Measurements from ENCODE around the gene OPA3. TPM values are rescaled to one million over a fixed set of nuclear protein-coding genes. Genes with fewer than 3 reads are reported as not detected.

OPA3 gene
- total RNA-seq, 2 experiments from 2014 or later: 13.7 to 14.3 TPM

DNA sequence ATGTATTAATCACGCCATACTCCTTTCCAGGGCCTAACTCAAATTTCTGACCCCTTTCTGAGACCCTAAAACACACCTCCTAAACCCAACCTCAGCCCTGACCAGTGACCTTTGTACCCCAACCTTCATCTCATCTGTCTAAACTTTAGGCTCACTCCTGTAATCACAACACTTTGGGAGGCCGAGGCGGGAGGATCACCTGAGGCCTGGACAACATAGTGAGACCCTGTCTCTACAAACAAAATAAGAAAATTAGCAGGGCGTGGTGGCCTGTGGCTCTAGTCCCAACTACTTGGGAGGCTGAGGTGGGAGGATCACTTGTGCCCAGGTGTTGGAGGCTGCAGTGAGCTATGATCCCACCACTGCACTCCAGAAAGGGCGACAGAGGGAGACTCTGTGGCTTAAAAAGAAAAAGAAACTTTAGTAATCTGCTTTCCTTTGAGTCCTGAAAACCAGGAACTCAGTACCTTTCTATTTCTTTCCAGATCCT is 92.4 kb downstream of the OPA3 start:
- Mint-ChIP-seq H3K27me3 (peaks cover 19% of the 10 kb centered on the region), H3K4me3 (no peak overlapping the region), H3K27ac (no peak overlapping the region), H3K36me3 (ENCODE audit: low read depth) (no peaks in the 10 kb centered on the region), H3K4me1 (ENCODE audit: low read depth) (peaks cover 19% of the 10 kb centered on the region), H3K9me3 (no peaks in the 10 kb centered on the region)
- POLR2A ChIA-PET: no interaction called here
- TF ChIP-seq, protein P1, sequence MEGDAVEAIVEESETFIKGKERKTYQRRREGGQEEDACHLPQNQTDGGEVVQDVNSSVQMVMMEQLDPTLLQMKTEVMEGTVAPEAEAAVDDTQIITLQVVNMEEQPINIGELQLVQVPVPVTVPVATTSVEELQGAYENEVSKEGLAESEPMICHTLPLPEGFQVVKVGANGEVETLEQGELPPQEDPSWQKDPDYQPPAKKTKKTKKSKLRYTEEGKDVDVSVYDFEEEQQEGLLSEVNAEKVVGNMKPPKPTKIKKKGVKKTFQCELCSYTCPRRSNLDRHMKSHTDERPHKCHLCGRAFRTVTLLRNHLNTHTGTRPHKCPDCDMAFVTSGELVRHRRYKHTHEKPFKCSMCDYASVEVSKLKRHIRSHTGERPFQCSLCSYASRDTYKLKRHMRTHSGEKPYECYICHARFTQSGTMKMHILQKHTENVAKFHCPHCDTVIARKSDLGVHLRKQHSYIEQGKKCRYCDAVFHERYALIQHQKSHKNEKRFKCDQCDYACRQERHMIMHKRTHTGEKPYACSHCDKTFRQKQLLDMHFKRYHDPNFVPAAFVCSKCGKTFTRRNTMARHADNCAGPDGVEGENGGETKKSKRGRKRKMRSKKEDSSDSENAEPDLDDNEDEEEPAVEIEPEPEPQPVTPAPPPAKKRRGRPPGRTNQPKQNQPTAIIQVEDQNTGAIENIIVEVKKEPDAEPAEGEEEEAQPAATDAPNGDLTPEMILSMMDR (IDR thresholded peaks at IDR 0.05): no peak
- intact Hi-C loops (cut with micrococcal nuclease): no loop called here
- DNase-seq: no peak
- CTCF ChIA-PET: interaction anchor here (1.0 kb wide), 1 partner anchor 13 kb away, joined by 3 read pairs; no protein-coding TSS in a partner anchor
- no peak for ATAC-seq

DNA sequence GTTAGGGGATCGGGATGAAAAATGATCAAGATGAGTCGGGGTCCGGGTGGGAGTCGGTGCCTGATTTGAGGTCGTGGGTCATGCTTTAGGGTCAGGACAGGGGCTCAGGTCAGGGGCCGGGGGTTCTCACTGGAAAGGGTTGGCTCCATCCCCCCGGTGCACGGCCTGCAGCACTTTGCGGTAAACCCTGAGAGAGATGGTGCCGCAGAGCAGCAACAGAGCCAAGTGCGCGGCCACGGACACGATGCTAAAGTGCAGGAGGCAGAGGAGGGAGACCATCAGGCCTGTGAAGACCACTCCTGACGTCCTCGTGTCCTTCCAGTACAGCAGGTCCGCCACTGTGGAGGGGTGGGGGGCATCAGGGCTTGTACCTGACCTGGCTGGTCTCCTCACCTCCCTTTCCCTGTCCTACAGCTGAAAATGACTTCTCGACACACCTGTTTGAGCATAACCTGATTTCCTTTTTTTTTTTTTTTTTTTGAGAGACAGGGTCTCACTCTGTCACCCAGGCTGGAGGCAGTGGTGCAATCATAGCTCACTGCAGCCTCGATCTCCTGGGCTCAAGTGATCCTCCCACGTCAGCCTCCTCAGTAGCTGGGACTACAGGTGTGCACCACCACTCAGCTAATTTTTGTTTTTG is 95.3 kb downstream of the OPA3 start:
- peaks cover 19% of the 10 kb centered on the region for H3K4me1 Mint-ChIP-seq (ENCODE audit: low read depth)
- no peaks in the 10 kb centered on the region for H3K9me3 Mint-ChIP-seq
- intact Hi-C loops (cut with micrococcal nuclease): no loop called here
- TF ChIP-seq, protein P1 (IDR thresholded peaks at IDR 0.05): no peak
- ChIA-PET CTCF (interaction anchor here (1.9 to 2.2 kb wide), 3 partner anchors 10 to 50 kb away, joined by 5 to 13 read pairs (median 7); no protein-coding TSS in a partner anchor), POLR2A (interaction anchor here (0.8 kb wide), 1 partner anchor 34 kb away, joined by 3 read pairs; no protein-coding TSS in a partner anchor)
- H3K27me3 Mint-ChIP-seq: peaks cover 10% of the 10 kb centered on the region
- DNase-seq: no peak
- no peak overlapping the region for H3K4me3 Mint-ChIP-seq
- no peak for ATAC-seq
- H3K27ac Mint-ChIP-seq: no peak overlapping the region
- H3K36me3 Mint-ChIP-seq (ENCODE audit: low read depth): no peaks in the 10 kb centered on the region

DNA sequence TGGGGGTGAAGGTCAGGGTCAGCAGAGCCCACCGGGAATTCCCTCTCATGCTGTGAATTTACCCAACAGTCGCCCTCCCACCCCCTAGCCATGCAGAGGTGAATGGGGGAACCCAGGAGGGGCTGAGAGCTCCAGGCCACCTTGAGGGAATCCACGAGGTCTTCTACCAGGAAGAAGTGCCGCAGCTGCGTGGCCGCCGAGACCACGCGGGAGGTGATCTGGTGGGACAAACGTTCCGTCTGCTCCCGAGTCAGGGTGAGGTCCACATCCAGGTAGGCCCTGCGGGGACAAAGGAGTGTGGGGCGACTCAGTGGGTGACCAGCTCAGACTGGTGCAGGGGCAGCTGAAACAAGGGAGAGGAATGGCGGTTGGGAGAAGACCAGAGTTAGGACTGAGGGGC is 95.9 kb downstream of the OPA3 start:
- no peak for ATAC-seq

GRCh38 chr19:45485305-45486077 is 99.1 kb downstream of the OPA3 start:
- DNase-seq (peak; percentile 100), ATAC-seq (peak; percentile 99)
- Mint-ChIP-seq H3K4me3 (peak overlapping the region; percentile 86), H3K4me1 (ENCODE audit: low read depth) (peaks cover 14% of the 10 kb centered on the region), H3K27ac (peak overlapping the region; percentile 85), H3K9me3 (no peaks in the 10 kb centered on the region), H3K36me3 (ENCODE audit: low read depth) (no peaks in the 10 kb centered on the region), H3K27me3 (peaks cover 2% of the 10 kb centered on the region)
- TF ChIP-seq, protein P1 (IDR thresholded peaks at IDR 0.05): peak; percentile 92
- intact Hi-C loops (cut with micrococcal nuclease): no loop called here
- CTCF ChIA-PET: interaction anchor here (0.7 to 3.0 kb wide), 56 partner anchors 9 to 307 kb away, joined by 3 to 78 read pairs (median 6); partner anchors contain the start of genes BLOC1S3, ERCC1, FBXO46 and FOSB
- POLR2A ChIA-PET: interaction anchor here (0.6 to 1.5 kb wide), 6 partner anchors 9 to 531 kb away, joined by 3 to 9 read pairs (median 3); partner anchors contain the start of gene ERCC1

More for the DNA sequence above, 95.9 kb downstream of the OPA3 start:
- no peaks in the 10 kb centered on the region for H3K36me3 Mint-ChIP-seq (ENCODE audit: low read depth)
- TF ChIP-seq, protein P1 (IDR thresholded peaks at IDR 0.05): no peak
- no peaks in the 10 kb centered on the region for H3K9me3 Mint-ChIP-seq
- H3K4me1 Mint-ChIP-seq (ENCODE audit: low read depth): peaks cover 21% of the 10 kb centered on the region
- peaks cover 7% of the 10 kb centered on the region for H3K27me3 Mint-ChIP-seq
- H3K4me3 Mint-ChIP-seq: no peak overlapping the region
- CTCF ChIA-PET: interaction anchor here (1.3 to 2.2 kb wide), 3 partner anchors 10 to 50 kb away, joined by 3 to 13 read pairs (median 5); no protein-coding TSS in a partner anchor
- no peak for DNase-seq
- H3K27ac Mint-ChIP-seq: no peak overlapping the region
- POLR2A ChIA-PET: no interaction called here
- intact Hi-C loops (cut with micrococcal nuclease): no loop called here
